HL-60/S4 treated with phorbol 12-myristate 13-acetate at 8.2 ng/mL for 4 days and 3 days (cell line): ENCODE results near the gene PIGU.
"Not testable (repeated sequence)": the region's sequence is repeated elsewhere in the genome, so short reads cannot be mapped to it uniquely, and the experiment has no call there.

Source experiments
- in situ Hi-C: fragments of 300-500 bp; cut with MboI; formaldehyde crosslinking; loops from 2 replicates; pipeline ENCODE4 v1.15.0; 2022; ENCODE audit warnings: low sequenced_read_pairs

The PIGU gene

DNA sequence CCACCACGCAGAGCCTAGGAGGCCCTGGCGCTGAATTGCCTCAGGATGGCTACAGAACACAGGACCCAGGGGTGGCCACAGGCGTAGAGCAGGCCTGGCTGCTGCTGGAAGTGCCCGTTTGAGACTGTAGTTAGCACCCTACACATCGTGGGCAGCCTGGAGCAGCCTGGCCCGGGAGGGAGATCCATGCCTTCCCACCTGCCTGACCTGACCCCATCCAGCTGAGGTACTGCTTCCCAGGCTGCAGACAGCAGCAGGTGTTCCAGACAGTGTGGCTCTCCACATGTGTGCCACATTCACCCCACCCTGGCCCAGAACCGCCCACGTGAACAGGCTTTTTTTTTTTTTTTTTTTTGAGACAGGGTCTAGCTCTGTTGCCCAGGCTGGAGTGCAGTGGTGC, 139.2 kb downstream of the PIGU start:
- in situ Hi-C loops: no loop called here

DNA sequence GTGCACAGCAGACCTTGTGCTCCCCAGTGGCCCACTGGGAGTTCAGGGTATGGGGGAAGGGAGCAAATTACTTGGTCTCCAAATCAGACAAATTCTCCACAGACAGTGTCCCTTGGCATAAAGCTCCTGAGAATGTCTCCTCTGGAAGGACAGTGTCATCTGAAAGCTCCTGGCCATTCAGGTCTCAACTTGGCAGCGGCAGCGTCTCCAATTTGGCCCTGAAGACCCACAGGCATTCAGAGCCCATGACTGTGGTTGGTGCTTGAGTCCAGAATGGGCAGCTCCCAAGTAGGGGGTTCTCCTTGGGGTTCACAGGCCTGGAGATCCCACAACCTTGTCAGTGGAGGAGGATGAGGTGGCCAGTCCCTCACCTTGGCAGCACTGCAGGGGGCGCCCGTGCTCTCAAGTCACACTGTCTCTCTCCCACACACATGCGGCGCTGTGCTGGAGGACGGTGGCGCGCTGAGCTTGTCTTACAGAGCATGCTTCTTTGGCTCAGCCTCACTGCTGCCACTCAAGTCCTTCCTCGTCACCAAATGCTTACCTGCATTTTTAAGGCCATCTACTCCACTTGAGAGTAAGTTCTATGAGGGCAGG, 140.0 kb downstream of the PIGU start:
- in situ Hi-C loops: no loop called here

DNA sequence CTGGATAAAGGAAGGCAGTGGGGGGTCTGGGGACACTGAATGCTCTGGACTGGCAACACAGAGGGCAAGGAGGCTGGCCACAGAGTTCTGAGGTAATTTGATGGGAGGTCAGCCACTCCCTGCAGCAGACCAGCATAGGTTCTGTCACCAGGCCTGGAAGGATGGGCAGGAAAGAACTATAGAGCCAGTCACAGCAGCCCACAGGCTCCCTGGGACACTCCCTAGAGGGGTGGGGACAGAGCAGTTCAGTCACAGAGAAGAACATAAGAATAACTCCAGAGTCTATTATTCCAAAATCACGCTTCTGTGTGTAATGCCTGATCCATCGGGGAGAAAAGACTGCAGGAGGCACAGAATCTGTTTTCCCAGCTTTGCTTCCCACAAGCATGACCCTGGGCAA, 141.0 kb downstream of the PIGU start:
- in situ Hi-C loops: no loop called here

DNA sequence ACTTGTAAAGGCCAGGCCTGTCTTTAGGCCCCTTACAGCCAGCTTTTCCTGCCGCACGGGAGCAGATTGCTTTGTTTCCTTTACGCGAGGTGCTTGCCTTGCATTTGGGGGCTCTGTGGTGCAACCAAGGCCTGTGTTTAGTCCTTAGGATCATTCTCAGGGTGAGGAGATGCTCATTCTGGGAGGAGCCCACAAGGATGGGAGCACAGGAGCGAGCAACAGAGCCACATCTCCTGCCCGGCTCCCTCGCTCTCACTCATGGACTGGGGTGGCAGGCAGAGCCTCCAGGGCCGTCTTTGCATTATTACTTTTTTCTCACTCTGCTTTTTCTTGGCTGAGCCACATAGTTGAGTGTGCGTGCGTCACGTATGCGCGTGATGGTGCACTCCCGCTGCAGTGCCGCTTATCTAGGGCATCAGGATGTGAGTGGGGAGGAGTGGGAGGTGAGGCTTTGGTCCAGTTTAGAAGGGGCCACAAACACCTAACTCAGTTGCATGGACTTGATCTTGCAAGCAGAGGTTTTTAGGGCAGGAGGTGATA, 141.5 kb downstream of the PIGU start:
- in situ Hi-C loops: no loop called here

DNA sequence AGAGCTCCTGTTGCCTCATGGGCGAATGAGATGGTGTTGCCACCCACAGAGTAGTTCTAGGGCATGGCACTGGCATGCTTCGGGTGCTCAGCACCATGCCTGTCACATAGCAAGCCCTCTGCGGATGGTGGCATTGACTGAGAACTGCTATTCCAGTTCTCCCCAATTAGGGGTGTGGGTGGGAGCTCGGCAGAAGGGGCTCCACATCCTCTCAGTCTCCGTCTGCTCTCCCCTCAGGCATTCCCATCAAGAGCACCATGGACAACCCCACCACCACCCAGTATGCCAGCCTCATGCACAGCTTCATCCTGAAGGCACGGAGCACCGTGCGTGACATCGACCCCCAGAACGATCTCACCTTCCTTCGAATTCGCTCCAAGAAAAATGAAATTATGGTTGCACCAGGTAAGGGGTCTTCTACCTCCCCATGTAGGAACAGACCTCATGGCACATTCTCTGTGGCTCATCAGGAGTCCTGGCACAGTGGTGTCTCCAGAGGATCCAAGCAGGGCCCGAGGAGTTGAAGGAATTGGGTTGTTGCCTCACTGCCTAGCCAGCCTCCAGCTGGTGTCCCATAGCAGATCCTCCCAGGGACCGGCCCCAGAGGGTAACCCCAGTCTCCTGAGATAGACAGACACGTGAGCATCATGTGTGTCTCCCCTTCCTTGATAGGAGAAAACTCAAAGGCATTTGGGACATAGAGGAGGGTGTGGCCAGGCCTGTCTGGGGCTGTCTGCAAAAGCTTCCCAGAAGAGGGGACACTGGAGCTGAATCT, 142.3 kb downstream of the PIGU start:
- in situ Hi-C loops: no loop called here

DNA sequence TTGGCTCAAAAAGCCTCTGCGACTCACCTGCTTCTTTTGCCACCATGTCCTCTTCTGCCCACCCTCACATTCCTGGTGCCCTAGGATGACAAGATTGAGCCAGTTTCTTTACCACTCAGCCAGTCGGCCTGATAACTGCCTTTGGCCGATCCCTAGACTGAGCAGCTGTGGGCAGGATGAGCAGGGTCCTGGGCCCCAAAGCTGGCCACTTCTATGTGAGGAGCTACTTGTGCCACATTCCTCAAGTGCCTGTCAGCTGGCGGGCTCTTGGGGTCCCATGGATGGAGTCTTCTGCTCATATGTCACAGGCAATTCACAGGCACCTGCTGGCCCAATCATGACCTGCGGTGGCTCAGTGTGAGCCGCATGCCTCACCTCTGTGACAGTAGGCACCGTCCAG, 144.1 kb downstream of the PIGU start:
- in situ Hi-C loops: no loop called here

DNA sequence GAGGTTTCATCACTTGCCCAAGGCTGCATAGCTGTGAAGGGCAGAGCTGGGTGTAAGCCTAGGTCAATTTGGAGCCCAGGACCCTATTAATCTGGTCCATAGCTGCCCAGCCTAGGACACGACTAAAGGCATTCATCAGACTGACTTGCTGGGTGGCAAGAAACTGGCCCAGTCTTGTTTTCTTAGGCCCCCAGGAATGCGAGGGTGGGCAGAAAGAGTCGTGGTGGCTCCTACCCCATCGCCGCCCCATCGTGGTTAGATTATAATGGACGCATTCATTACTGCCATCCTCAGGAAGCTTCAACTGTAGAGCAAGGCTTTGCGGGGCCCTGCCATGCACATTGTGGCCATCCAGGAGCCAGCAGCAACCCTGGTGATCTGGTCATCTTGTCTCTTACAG, 144.6 kb downstream of the PIGU start:
- in situ Hi-C loops: no loop called here

DNA sequence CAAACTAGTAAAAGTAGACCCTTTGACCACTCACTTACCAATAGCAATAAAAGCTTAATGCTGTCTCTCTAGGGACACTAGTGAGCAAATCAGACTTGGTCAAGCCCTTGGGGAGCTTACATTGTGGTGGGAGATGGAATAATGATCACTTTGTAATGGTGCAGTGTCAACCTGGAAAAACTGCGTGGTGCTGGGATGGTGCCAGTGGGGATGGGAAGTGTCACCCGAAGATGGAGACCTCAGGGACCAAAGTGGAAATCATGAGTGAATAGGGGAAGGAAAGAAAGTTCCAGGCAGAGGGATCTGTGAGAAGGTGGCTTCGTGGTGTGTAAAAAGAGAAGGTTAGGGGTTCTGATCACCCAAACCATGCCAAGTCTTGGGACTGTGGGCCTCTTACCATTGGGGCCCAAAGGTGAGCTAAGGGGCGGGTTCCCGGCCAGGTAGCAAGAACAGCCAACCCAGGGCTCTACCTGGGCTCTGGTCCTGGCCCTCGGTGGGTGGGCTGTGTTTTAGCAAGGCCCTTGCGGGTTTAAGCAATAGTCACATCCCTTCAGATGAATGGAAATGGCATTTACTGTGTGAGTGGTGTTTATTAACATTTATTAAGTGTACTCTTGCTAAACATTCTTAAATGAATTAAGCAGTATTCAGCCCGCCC, 145.2 kb downstream of the PIGU start:
- in situ Hi-C loops: no loop called here

DNA sequence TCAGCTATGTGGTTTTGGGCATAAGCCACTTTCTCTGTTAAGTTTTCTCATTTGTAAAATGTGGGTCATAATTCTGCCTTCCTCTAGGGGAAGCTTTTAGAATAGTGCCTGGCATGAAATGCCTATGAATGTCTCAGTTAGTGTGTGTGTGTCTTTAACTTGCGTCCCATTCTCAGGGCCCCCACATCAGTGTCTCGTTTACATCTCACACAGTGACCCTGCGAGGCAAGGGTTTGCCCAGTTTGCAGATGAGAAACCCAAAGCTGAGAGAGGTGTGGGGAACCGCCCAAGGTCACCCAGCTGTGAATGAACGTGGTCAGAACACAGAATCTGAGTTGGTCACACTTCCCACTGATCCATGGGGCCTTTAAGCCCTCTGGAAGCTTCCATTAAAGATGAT, 146.6 kb downstream of the PIGU start:
- in situ Hi-C loops: no loop called here

DNA sequence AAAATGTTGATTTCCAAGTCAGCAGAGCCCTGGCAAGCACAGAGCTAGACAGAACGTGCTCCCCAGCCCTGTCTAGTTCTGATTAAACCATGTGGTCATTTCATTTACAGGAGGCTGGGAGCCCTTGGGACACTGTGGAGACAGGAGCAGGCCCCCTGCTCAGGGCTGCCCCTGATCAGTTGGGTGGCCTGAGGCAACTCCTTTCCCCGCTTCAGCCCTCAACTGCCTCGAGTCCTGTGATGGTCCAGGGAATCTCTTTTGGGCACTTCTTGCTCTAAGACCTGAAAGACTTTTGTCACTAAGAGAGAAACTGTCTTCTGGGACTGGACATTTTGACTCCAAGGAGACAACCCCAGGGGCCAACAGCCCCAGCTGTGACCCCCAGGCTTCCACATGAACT, 147.2 kb downstream of the PIGU start:
- in situ Hi-C loops: no loop called here

DNA sequence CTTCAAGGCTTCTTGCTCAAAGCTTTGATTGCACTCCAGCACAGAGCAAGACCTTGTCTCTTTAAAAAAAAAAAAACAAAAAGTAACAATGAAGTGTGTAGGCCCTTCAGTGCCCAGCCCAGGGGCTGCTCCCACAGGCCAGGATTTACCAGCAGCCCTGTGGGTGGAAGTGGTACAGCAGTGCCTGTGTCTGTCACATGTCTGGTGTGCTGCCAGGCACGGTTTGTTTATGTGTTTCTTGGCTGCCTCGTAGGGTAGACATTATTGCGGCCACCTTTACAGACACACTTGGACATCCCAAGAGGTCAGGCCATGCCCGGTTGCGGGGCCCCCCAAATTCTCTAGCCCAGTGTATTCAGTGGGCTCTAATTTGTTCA, 148.0 kb downstream of the PIGU start:
- in situ Hi-C loops: no loop called here

DNA sequence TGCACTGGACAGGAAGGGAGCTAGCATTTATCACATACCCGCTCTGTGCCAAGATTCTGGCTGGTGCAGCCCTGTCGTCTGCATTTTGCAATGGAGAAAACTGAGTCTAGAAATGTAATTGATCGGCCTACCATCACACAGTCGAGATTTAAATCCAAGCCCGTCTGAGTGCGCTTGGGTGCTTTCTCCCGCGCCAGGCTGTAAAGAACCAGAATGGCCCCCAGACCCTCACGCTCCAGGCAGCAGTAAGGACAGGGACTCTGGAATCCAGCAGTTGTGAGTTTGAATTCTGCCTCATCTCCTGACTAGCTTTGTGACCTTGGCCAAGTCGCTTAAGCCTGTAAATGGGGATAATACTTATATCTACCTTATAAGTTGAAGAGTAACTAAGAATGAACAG, 149.9 kb downstream of the PIGU start:
- in situ Hi-C loops: no loop called here

DNA sequence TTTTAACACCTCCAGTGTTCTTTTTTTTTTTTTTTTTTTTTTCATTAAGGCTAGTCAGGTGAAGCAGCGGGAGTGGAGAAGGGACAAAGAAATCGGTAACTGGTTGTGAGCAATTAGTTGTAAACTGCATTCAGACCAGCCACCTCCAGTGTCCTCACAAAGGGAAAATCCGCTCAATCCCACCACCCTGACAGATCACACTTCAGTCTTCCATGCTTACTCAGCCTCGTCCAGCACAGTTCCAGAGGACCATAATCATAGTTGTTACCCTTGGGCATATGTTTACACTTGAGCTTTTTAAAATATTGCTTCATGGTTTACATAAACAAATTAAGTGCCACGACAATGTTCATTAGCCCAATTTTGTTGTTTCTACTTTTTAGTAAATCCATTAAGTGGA, 150.4 kb downstream of the PIGU start:
- in situ Hi-C loops: no loop called here

DNA sequence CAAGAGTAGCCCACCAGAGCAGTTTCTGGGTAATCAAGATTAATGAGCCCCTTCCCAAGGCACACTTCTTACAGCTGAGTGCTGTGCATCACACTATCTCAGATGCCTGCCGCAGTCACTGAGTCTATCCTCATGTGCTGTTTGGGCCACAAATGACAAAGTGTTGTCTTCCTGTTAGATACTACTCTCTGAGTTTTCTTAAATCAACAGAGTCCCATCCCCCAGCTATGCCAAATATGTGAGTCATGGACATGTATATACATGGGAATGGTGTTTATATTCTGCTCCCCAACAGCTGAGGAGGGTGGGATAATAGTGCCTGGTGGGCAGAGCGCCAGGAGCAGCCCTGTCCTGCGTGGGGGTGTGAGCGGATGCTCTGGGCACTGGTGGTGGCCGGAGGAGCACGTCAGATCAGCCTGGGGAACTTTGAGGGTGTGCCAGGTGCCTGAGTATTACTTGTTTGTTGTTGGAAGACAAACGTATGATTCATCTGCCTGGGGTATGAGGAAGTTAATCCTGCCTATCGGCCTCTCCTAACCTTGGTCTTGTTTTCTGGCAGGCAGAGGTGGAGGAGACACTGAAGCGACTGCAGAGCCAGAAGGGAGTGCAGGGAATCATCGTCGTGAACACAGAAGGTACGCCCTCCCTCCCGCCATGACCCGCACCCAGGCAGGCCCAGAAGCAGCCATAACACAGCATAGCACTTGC, 151.0 kb downstream of the PIGU start:
- in situ Hi-C loops: no loop called here

DNA sequence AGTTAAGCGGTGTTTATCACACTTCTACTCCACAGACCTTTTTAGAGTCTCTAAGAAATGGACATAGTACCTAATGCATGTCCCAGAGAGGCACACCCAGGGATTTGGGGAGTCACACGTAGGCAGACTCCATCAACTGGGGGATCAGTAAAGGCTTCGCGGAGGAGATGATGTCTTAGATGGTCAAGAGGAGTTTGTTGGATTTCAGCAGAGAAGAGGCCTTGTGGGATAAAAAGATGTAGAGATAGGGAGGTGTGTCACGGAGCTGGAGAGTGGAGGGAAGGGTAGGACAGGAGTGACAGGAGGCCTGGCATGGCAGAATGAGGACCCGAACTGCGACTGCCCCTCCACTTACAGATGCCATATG, 151.6 kb downstream of the PIGU start:
- in situ Hi-C loops: no loop called here

DNA sequence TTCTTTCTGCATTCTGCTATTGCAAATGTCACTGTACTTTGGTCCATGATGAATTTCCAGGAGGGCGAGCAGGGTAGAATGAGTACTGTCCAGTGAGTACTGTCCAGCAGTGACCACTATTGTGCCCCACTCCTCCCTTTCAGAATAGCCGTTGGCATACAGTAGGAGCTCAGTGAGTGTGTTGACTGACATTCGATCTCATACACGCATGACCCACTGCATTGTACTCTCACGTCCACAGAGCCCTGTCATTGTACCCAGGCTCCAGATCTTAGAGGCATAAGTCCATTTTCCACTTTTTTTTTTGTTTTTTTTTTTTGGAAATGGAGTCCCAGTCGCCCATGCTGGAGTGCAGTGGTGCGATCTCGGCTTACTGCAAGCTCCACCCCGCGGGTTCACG, 152.5 kb downstream of the PIGU start:
- in situ Hi-C loops: no loop called here

DNA sequence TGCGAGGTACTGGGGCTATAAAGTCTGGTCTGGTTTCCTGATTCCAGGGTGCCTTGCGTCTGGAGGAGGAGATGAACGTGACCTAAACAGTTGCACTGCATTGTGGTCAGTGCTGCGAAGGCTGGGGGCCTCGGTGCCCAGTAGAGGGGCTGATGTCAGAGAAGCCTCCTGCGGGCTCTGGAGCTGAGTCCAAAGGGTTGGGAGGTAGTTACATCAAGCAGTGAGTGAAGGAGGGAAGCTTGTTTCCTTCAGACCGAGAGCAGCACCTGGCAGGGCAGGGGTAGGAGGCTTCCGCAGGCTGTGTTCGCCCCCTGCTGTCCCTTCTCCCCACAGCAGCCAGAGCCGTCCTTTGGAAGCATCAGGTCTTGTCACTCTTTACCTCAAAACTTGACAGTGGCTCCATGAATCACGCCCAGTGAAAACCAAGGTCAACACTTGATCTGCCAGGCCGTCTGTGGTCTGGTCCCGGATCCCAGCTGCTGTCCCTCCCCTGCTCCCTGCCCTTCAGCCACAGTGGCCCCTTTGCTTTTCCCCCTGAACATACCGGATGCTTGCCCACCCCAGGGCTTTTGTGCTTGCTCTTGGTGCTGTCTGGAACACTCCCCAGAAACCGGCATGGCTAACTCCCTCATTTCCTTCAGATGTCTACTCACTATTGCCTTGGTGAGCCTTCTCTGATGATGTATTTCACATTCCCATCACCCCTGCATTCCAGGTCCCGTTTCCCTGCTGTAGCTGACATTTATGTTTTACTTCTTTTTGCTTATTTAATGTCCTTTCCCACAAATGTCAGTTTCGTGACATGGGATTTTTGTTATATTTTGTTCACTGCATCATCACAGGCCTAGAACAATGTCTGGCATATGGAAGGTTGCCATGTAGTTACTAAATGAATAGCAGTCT, 153.7 kb downstream of the PIGU start:
- in situ Hi-C loops: no loop called here

DNA sequence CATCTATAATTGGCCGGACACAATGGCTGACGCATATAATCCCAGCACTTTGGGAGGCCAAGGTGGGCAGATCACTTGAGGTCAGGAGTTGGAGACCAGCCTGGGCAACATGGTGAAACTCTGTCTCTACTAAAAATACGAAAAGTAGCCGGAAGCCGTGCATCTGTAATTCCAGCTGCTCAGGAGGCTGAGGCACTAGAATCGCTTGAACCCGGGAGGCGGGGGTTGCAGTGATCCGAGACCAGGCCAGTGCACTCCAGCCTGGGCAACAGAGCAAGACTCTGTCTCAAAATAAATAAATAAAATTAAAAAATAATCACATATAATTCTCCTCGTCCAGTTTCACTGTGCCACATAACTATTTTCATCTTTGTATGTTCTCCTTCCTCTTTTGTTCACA, 157.1 kb downstream of the PIGU start:
- in situ Hi-C loops: not testable (repeated sequence)

DNA sequence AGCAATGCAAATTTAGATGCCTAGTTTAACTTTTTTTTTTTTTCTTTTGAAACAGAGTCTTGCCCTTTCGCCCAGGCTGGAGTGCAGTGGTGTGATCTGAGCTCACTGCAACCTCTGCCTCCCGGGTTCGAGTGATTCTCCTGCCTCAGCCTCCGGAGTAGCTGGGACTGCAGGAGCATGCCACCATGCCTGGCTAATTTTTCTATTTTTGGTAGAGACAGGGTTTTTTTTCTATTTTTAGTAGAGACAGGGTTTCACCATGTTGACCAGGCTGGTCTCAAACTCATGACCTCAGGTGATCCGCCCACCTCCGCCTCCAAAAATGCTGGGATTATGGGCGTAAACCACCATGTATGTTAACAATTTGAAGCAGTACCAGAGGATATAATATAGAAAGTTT, 158.0 kb downstream of the PIGU start:
- in situ Hi-C loops: not testable (repeated sequence)

DNA sequence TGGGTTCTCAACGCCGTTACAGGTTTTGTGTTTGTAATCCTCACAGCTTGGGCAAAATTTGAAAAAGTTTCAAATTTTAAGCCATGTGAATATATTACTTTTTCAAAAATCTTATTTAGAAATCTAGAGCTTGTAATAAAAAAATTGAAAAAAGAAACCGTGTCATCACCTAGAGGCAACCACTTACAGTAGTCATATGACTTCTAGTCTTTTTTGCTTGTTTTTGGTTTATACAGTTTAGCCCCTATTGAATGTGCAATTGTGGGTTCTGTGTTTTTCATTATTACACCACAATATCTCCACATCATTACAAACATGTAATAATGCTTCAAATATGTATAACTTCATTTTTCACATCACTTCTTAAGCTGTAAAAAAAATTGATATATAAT, 159.8 kb downstream of the PIGU start:
- in situ Hi-C loops: no loop called here
